ENCODE data around the gene RAE1. TPM values are rescaled to one million over a fixed set of nuclear protein-coding genes. Genes with fewer than 3 reads are reported as not detected.

Gene RAE1
- total RNA-seq, 1 donor from 2014 or later, result 15.3 TPM

GRCh38 chr20:57321142-57321541, 29.9 kb upstream of the RAE1 start:
- no peaks in the 10 kb centered on the region for H3K9me3 ChIP-seq (replicated peaks)
- no peak overlapping the region for H3K27ac ChIP-seq (replicated peaks)
- intact Hi-C loops (cut with micrococcal nuclease), result no loop called here
- H3K27me3 ChIP-seq (ENCODE audit: low read depth), result peaks cover 73% of the 10 kb centered on the region
- no peak for DNase-seq
- no peak overlapping the region for H3K4me3 ChIP-seq
- no peak for TF ChIP-seq CTCF (IDR thresholded peaks at IDR 0.05; ENCODE audit: borderline replicate concordance)
- no peaks in the 10 kb centered on the region for H3K36me3 ChIP-seq
- no peaks in the 10 kb centered on the region for H3K4me1 ChIP-seq

GRCh38 chr20:57322476-57322875, 28.6 kb upstream of the RAE1 start:
- no peak overlapping the region for H3K27ac ChIP-seq (replicated peaks)
- DNase-seq, result no peak
- peaks cover 83% of the 10 kb centered on the region for H3K27me3 ChIP-seq (ENCODE audit: low read depth)
- H3K4me3 ChIP-seq, result no peak overlapping the region
- TF ChIP-seq CTCF (IDR thresholded peaks at IDR 0.05; ENCODE audit: borderline replicate concordance), result no peak
- intact Hi-C loops (cut with micrococcal nuclease), result no loop called here
- H3K9me3 ChIP-seq (replicated peaks), result no peaks in the 10 kb centered on the region
- H3K4me1 ChIP-seq, result no peaks in the 10 kb centered on the region
- no peaks in the 10 kb centered on the region for H3K36me3 ChIP-seq

- no peak for DNase-seq
- Histone ChIP-seq H3K27ac (replicated peaks) (no peak overlapping the region), H3K4me3 (no peak overlapping the region), H3K4me1 (no peaks in the 10 kb centered on the region), H3K9me3 (replicated peaks) (no peaks in the 10 kb centered on the region), H3K36me3 (no peaks in the 10 kb centered on the region), H3K27me3 (ENCODE audit: low read depth) (peaks cover 82% of the 10 kb centered on the region)
- intact Hi-C loops (cut with micrococcal nuclease), result no loop called here
- no peak for TF ChIP-seq CTCF (IDR thresholded peaks at IDR 0.05; ENCODE audit: borderline replicate concordance)
Observed at GRCh38 chr20:57323034-57323433, 28.0 kb upstream of the RAE1 start.

GRCh38 chr20:57325632-57326356, 25.3 kb upstream of the RAE1 start:
- Histone ChIP-seq H3K4me1 (no peaks in the 10 kb centered on the region), H3K9me3 (replicated peaks) (no peaks in the 10 kb centered on the region), H3K36me3 (no peaks in the 10 kb centered on the region), H3K27ac (replicated peaks) (no peak overlapping the region), H3K27me3 (ENCODE audit: low read depth) (peaks cover 80% of the 10 kb centered on the region), H3K4me3 (no peak overlapping the region)
- no peak for TF ChIP-seq CTCF (IDR thresholded peaks at IDR 0.05; ENCODE audit: borderline replicate concordance)
- no peak for DNase-seq
- intact Hi-C loops (cut with micrococcal nuclease), result loop anchor here (5.0 kb wide), 1 partner anchor 238 kb away; no protein-coding TSS in a partner anchor

- no peak for DNase-seq
- H3K36me3 ChIP-seq, result no peaks in the 10 kb centered on the region
- H3K4me3 ChIP-seq, result no peak overlapping the region
- intact Hi-C loops (cut with micrococcal nuclease), result loop anchor here (5.0 kb wide), 1 partner anchor 240 kb away; no protein-coding TSS in a partner anchor
- H3K4me1 ChIP-seq, result no peaks in the 10 kb centered on the region
- H3K9me3 ChIP-seq (replicated peaks), result no peaks in the 10 kb centered on the region
- H3K27me3 ChIP-seq (ENCODE audit: low read depth), result peaks cover 75% of the 10 kb centered on the region
- H3K27ac ChIP-seq (replicated peaks), result no peak overlapping the region
- TF ChIP-seq CTCF (IDR thresholded peaks at IDR 0.05; ENCODE audit: borderline replicate concordance), result no peak
Observed at GRCh38 chr20:57326667-57327455, 24.2 kb upstream of the RAE1 start.

Data from left ventricle myocardium inferior (tissue), 1 donor.